Measurements from ENCODE around the gene CUL4B.
"Not testable (repeated sequence)": the region's sequence is repeated elsewhere in the genome, so short reads cannot be mapped to it uniquely, and the experiment has no call there.

The CUL4B gene

GRCh38 chrX:120560842-120561633 is at the start of gene CUL4B:
Gene CUL4B (minus strand): TSS chrX:120560962. CDS start chrX:120560638, 324 bp downstream.
- CTCF ChIA-PET, result no interaction called here

GRCh38 chrX:120604361-120604782 is 43.6 kb upstream of the CUL4B start:
- peak overlapping the region; percentile 87 for H3K27ac ChIP-seq
- peak; percentile 15 for DNase-seq (ENCODE audit: low spot score)
- ChIA-PET POLR2A (ENCODE audit: low non-redundant PET) (interaction anchor here (0.6 to 0.8 kb wide), 4 partner anchors 41 to 752 kb away, joined by 3 to 4 read pairs (median 3); partner anchors contain the start of gene UPF3B), CTCF (interaction anchor here (0.6 kb wide), 1 partner anchor 356 kb away, joined by 3 read pairs; no protein-coding TSS in a partner anchor)
- no peak for TF ChIP-seq CTCF (conservative IDR thresholded peaks at IDR 0.05; ENCODE audit: low read depth)

More at GRCh38 chrX:120560842-120561633, at the start of gene CUL4B:
- H3K27ac ChIP-seq, result peak within 1 kb of the TSS; percentile 94
- POLR2A ChIA-PET (ENCODE audit: low non-redundant PET), result interaction anchor here (0.8 to 0.9 kb wide), 2 partner anchors 43 to 45 kb away, joined by 3 read pairs; no protein-coding TSS in a partner anchor
- peak; percentile 85 for DNase-seq (ENCODE audit: low spot score)
- TF ChIP-seq CTCF (conservative IDR thresholded peaks at IDR 0.05; ENCODE audit: low read depth), result no peak

- ChIA-PET CTCF (interaction anchor here (0.6 kb wide), 1 partner anchor 356 kb away, joined by 3 read pairs; no protein-coding TSS in a partner anchor), POLR2A (ENCODE audit: low non-redundant PET) (interaction anchor here (0.6 to 0.8 kb wide), 5 partner anchors 19 to 751 kb away, joined by 3 to 4 read pairs (median 3); partner anchors contain the start of gene UPF3B)
- H3K27ac ChIP-seq, result peak within 1 kb of the TSS; percentile 87
- peak; percentile 73 for DNase-seq (ENCODE audit: low spot score)
- TF ChIP-seq CTCF (conservative IDR thresholded peaks at IDR 0.05; ENCODE audit: low read depth), result no peak
Observed at GRCh38 chrX:120603707-120604360, 43.1 kb upstream of the CUL4B start, which contains the start of gene MCTS1. Gene MCTS1 (plus strand): TSS chrX:120604101. CDS start chrX:120604237, 136 bp downstream.

GRCh38 chrX:120585702-120586101 is 24.9 kb upstream of the CUL4B start:
- POLR2A ChIA-PET (ENCODE audit: low non-redundant PET), result no interaction called here
- no peak for TF ChIP-seq CTCF (conservative IDR thresholded peaks at IDR 0.05; ENCODE audit: low read depth)
- no peak overlapping the region for H3K27ac ChIP-seq
- CTCF ChIA-PET, result no interaction called here
- DNase-seq (ENCODE audit: low spot score), result no peak

GRCh38 chrX:120575379-120576114 is 14.8 kb upstream of the CUL4B start:
- no peak overlapping the region for H3K27ac ChIP-seq
- POLR2A ChIA-PET (ENCODE audit: low non-redundant PET), result no interaction called here
- no peak for TF ChIP-seq CTCF (conservative IDR thresholded peaks at IDR 0.05; ENCODE audit: low read depth)
- CTCF ChIA-PET, result interaction anchor here (0.6 kb wide), 1 partner anchor 181 kb away, joined by 3 read pairs; no protein-coding TSS in a partner anchor
- DNase-seq (ENCODE audit: low spot score), result no peak

GRCh38 chrX:120573806-120574205 is 13.0 kb upstream of the CUL4B start:
- DNase-seq (ENCODE audit: low spot score); CTCF ChIA-PET; POLR2A ChIA-PET (ENCODE audit: low non-redundant PET); H3K27ac ChIP-seq: not testable (repeated sequence)
